PC-3 (cell line): ENCODE data around the gene GMPR. TPM values are rescaled to one million over a fixed set of nuclear protein-coding genes. Genes with fewer than 3 reads are reported as not detected.

ENCODE experiments used
- total RNA-seq: library from RNA; depleted of rRNA; stranded (reverse); fragments of >200 nt; gene quantifications from 2 replicates; pipeline ENCODE4 v1.2.3, GENCODE V29; 2014; rRNA removed

The GMPR gene
- total RNA-seq, 1 experiment from 2014 or later, result 5.8 TPM

Other genes starting within 250 kb of the GMPR start
- 12.5 and 14.1 TPM in 2 replicates for gene MYLIP, start 109.5 kb upstream of the GMPR start, total RNA-seq